Ascending aorta (tissue), 2 donors: ENCODE data around the gene ONECUT1. TPM values are rescaled to one million over a fixed set of nuclear protein-coding genes. Genes with fewer than 3 reads are reported as not detected.

Source experiments
- DNase-seq, 2 donors: peaks; one replicate each; pipeline ENCODE4 v3.0.0-alpha.2; 2019; ENCODE audit warnings: low spot score in 2 of 2
- H3K27ac ChIP-seq, 2 donors: fragments of 200-600 bp; sonication (generic); one replicate each; pipeline ENCODE4 v1.5.1; 2016 to 2017; ENCODE audit warnings: mild to moderate bottlenecking in 1 of 2
- H3K27me3 ChIP-seq: fragments of 200-600 bp; sonication (generic); one replicate; pipeline ENCODE4 v1.5.1; 2017
- H3K36me3 ChIP-seq, 2 donors: fragments of 200-600 bp; sonication (generic); one replicate each; pipeline ENCODE4 v1.5.1; 2016
- H3K4me1 ChIP-seq, 2 donors: fragments of 200-600 bp; sonication (generic); one replicate each; pipeline ENCODE4 v1.5.1; 2016 to 2017; ENCODE audit warnings: mild to moderate bottlenecking in 1 of 2
- H3K4me3 ChIP-seq, 2 donors: fragments of 200-600 bp; sonication (generic); one replicate each; pipeline ENCODE4 v1.5.1; 2016 to 2017; ENCODE audit warnings: mild to moderate bottlenecking in 1 of 2
- H3K9me3 ChIP-seq, 2 donors: fragments of 200-600 bp; sonication (generic); one replicate each; pipeline ENCODE4 v1.5.1; 2016
- intact Hi-C: fragments of 100-400 bp; cut with DNase I; formaldehyde crosslinking; loops from one replicate; pipeline ENCODE4 v1.15.1; 2023
- total RNA-seq: library from RNA; depleted of rRNA; stranded (reverse); fragments of >200 nt; gene quantifications from one replicate; pipeline ENCODE4 v1.1.0, GENCODE V29; 2016
- TF ChIP-seq, protein P1 (sequence below), 3 experiments: fragments of 200-600 bp in 2 of 3; fragments of 450-650 bp in 1 of 3; sonication (generic) in 2 of 3; IDR thresholded peaks; one replicate each; pipeline ENCODE4 v1.5.1; 2016 to 2019; ENCODE audit warnings: antibody characterized with exemption in 3 of 3, mild to moderate bottlenecking in 1 of 3, moderate library complexity in 1 of 3

ONECUT1 gene
- total RNA-seq, 1 donor from 2014 or later: 1.5 TPM

DNA sequence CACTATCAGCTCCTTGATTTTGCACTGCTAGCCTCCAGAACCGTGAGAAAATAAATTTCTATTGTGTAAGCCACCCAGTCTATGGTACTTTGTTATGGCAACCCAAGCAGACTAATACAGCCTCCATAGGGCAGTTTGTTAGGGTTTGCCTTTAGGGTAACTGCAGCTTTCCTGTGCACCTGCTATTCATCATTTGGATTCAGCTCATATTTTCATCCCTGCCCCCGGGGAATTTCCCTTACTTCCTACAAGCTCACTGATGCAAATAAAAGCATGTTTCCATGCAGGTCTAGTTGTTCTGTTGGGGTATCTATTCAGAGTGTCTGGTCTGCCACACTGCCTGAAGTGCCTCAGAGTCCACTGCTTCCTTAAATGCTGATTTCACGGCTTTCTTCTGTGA lies 62.3 kb downstream of the ONECUT1 start:
- Histone ChIP-seq H3K9me3 (no peaks in the 10 kb centered on the region), H3K36me3 (no peaks in the 10 kb centered on the region), H3K4me3 (no peak overlapping the region), H3K4me1 (no peaks in the 10 kb centered on the region), H3K27ac (no peak overlapping the region), H3K27me3 (no peaks in the 10 kb centered on the region)
- intact Hi-C loops: no loop called here
- TF ChIP-seq, protein P1, sequence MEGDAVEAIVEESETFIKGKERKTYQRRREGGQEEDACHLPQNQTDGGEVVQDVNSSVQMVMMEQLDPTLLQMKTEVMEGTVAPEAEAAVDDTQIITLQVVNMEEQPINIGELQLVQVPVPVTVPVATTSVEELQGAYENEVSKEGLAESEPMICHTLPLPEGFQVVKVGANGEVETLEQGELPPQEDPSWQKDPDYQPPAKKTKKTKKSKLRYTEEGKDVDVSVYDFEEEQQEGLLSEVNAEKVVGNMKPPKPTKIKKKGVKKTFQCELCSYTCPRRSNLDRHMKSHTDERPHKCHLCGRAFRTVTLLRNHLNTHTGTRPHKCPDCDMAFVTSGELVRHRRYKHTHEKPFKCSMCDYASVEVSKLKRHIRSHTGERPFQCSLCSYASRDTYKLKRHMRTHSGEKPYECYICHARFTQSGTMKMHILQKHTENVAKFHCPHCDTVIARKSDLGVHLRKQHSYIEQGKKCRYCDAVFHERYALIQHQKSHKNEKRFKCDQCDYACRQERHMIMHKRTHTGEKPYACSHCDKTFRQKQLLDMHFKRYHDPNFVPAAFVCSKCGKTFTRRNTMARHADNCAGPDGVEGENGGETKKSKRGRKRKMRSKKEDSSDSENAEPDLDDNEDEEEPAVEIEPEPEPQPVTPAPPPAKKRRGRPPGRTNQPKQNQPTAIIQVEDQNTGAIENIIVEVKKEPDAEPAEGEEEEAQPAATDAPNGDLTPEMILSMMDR (IDR thresholded peaks at IDR 0.05): no peak
- no peak for DNase-seq

DNA sequence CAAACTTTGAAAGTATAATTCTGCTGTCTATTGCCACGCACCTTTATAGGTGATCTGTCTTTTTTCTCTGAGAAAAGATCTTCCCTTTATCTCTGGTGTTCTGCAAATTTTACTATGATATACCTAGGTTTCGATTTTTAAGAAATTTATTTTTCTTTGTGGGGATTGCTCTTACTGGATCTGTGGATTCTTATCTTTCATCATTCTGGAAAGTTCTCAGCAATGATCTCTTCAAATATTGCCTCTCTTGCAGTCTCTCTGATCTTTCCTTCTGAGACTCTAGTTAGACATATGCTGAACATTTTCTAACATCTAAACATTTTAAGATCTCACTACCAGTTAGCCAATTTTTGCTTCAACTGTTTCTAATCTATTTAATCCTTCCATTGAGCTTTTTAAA lies 63.9 kb downstream of the ONECUT1 start:
- intact Hi-C loops: no loop called here
- H3K9me3 ChIP-seq: no peaks in the 10 kb centered on the region
- no peak overlapping the region for H3K27ac ChIP-seq
- TF ChIP-seq, protein P1 (IDR thresholded peaks at IDR 0.05): no peak
- no peaks in the 10 kb centered on the region for H3K4me1 ChIP-seq
- DNase-seq: no peak
- no peak overlapping the region for H3K4me3 ChIP-seq
- H3K36me3 ChIP-seq: no peaks in the 10 kb centered on the region
- H3K27me3 ChIP-seq: no peaks in the 10 kb centered on the region

DNA sequence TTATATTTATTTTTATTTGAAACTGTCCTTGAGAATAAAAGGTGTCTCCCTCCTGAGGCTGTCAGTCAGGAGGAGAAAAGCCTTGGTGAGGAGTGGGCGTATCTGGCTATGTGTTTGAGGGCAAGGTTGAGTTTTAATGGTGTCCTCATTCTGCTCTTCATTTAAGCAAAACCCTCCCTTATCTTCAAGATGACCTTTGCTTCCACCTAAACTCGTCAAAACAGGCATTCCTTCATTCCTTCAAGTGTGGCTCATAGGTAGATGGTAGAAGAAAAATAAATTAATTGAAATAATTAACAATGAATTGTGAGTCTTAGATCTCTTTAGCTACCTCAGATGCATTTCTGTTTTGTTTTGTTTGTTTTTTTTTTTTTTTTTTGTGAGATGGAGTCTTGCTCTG lies 71.6 kb downstream of the ONECUT1 start:
- Histone ChIP-seq H3K36me3 (no peaks in the 10 kb centered on the region), H3K4me3 (no peak overlapping the region), H3K9me3 (no peaks in the 10 kb centered on the region), H3K27ac (no peak overlapping the region), H3K4me1 (no peaks in the 10 kb centered on the region), H3K27me3 (no peaks in the 10 kb centered on the region)
- TF ChIP-seq, protein P1 (IDR thresholded peaks at IDR 0.05): no peak
- intact Hi-C loops: no loop called here
- no peak for DNase-seq

DNA sequence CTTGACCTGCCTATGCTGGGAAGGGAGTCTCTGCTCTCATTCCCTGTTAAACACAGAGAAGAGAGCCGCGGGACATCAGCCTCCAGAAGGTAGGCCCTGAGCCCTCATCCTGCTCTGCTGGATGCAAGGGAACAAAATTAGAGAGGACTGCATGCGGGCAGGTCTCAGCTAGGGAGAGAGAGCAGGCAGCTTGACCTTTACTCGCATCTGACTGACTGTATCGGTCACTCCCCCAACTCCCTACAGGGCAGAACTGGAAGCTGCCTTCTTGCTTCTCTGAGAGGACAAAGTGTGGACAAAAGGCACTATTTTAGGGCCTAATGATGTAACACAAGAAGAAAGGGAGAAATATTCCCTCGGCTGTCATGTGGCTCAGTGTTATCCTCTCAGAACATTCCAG lies 72.2 kb downstream of the ONECUT1 start:
- no peak overlapping the region for H3K4me3 ChIP-seq
- intact Hi-C loops: no loop called here
- no peaks in the 10 kb centered on the region for H3K36me3 ChIP-seq
- no peak overlapping the region for H3K27ac ChIP-seq
- DNase-seq: no peak
- H3K27me3 ChIP-seq: no peaks in the 10 kb centered on the region
- H3K9me3 ChIP-seq: no peaks in the 10 kb centered on the region
- H3K4me1 ChIP-seq: no peaks in the 10 kb centered on the region
- TF ChIP-seq, protein P1 (IDR thresholded peaks at IDR 0.05): no peak

DNA sequence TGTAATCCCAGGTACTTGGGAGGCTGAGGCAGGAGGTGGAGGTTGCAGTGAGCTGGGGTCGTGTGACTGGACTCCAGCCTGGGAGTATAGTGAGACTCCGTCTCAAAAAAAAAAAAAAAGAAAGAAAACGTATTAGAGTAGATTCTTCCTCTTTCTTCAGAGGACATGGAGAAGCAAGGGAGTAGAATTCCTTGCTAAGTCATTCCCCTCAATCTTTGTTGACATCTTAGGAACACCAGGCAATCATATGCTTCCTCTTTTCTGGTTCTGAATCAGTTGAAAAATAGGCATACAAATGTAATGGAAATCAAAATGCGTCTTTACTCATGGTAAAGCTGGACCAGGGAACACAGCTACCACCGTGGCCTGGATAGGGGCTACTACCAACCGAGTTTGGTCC lies 72.7 kb downstream of the ONECUT1 start:
- H3K27ac ChIP-seq: no peak overlapping the region
- H3K4me1 ChIP-seq: no peaks in the 10 kb centered on the region
- no peaks in the 10 kb centered on the region for H3K9me3 ChIP-seq
- TF ChIP-seq, protein P1 (IDR thresholded peaks at IDR 0.05): no peak
- H3K36me3 ChIP-seq: no peaks in the 10 kb centered on the region
- no peaks in the 10 kb centered on the region for H3K27me3 ChIP-seq
- no peak overlapping the region for H3K4me3 ChIP-seq
- intact Hi-C loops: no loop called here
- no peak for DNase-seq

DNA sequence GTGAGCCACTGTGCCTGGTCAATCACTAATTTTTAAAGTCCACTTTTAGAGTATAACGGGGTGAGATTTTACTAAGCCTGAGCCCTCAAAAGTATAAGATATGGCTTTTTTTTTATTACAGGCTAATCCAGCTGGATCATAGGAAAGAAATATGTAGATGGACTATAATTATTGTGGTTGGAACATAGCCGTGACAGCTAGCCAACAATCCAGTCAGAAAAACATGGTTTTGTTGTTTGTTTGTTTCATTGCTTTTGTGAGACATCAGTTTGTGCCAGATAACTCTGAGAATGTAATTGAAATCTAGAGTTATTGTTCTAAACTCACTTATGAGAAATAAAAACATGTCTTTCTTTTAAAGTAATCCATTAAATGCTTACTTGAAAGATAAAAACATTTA lies 73.6 kb downstream of the ONECUT1 start:
- intact Hi-C loops: no loop called here
- TF ChIP-seq, protein P1 (IDR thresholded peaks at IDR 0.05): no peak
- Histone ChIP-seq H3K4me1 (no peaks in the 10 kb centered on the region), H3K36me3 (no peaks in the 10 kb centered on the region), H3K9me3 (no peaks in the 10 kb centered on the region), H3K4me3 (no peak overlapping the region), H3K27ac (no peak overlapping the region), H3K27me3 (no peaks in the 10 kb centered on the region)
- no peak for DNase-seq
